ENCODE measurements around the gene SFMBT1. TPM values are rescaled to one million over a fixed set of nuclear protein-coding genes. Genes with fewer than 3 reads are reported as not detected.

The SFMBT1 gene
- total and polyA plus RNA-seq, 9 of the 15 experiments (the other 6 are each of a cell fraction or from before 2014, with no cell fraction given), result 0.76 to 6.6 (median 3.6) TPM

GRCh38 chr3:52971895-52972294 lies 74.0 kb downstream of the SFMBT1 start:
- DNase-seq (ENCODE audit: extremely low read depth in 1 of 4, low spot score in 3 of 4) (no peak), FAIRE-seq (no peak), ATAC-seq (no peak)
- H2AFZ ChIP-seq (ENCODE audit: low read depth, low read length), result no peak overlapping the region
- no peaks in the 10 kb centered on the region for H3K27me3 ChIP-seq (ENCODE audit: control insufficient read depth in 2 of 2, insufficient read depth in 2 of 2, low read length in 2 of 2)
- in situ Hi-C loops (cut with MboI) (no loop called here), intact Hi-C loops (cut with micrococcal nuclease) (no loop called here)
- ChIA-PET CTCF (ENCODE audit: low intra/inter-chr PET ratio) (no interaction called here), POLR2A (no interaction called here)
- no TSS peak for BruUV-seq (replicated peaks)
- no peaks in the 10 kb centered on the region for H3K36me3 ChIP-seq (ENCODE audit: control insufficient read depth, insufficient read depth, low read length)
- no peaks in the 10 kb centered on the region for H4K20me1 ChIP-seq (replicated peaks; ENCODE audit: control insufficient read depth, insufficient read depth, low read length)
- no peak overlapping the region for H3K27ac ChIP-seq (ENCODE audit: extremely low read depth, low read depth, low read length)
- 29% methylated on average over 3 of the region's 3 CpGs for WGBS (ENCODE audit: insufficient coverage, low coverage, missing lambda C conversion rate)
- H3K9me3 ChIP-seq (replicated peaks; ENCODE audit: control insufficient read depth, insufficient read depth, low read depth, low read length), result no peaks in the 10 kb centered on the region
- H3K4me2 ChIP-seq (ENCODE audit: insufficient read depth, low read length), result no peak overlapping the region
- no peaks in the 10 kb centered on the region for H3K9me1 ChIP-seq (ENCODE audit: control insufficient read depth, insufficient read depth, low read length)
- H3K4me3 ChIP-seq, result no peak overlapping the region
- no peaks in the 10 kb centered on the region for H3K79me2 ChIP-seq (ENCODE audit: control insufficient read depth, insufficient read depth, low read length)
- no peak overlapping the region for H3K9ac ChIP-seq (ENCODE audit: insufficient read depth in 1 of 2, low read depth in 2 of 2, low read length in 2 of 2)
- TF ChIP-seq ETV6 (IDR thresholded peaks at IDR 0.05; ENCODE audit: borderline replicate concordance in 1 of 2, low read depth in 2 of 2, low read length in 1 of 2), result no peak
- TF ChIP-seq ETV6 (CRISPR knock-in tag; IDR thresholded peaks at IDR 0.05; ENCODE audit: borderline replicate concordance), result no peak
- TF ChIP-seq MTA1 (IDR thresholded peaks at IDR 0.05; ENCODE audit: borderline replicate concordance), result no peak
- no peak for TF ChIP-seq PTBP1 (IDR thresholded peaks at IDR 0.05; ENCODE audit: low read depth, low read length)
- no peak for TF ChIP-seq NCOR1 (IDR thresholded peaks at IDR 0.05)
- no peak for TF ChIP-seq RFX7 (CRISPR knock-in tag; IDR thresholded peaks at IDR 0.05)
- no peak for TF ChIP-seq HINFP (tag; conservative IDR thresholded peaks at IDR 0.05; ENCODE audit: low read depth)
- TF ChIP-seq, protein P1, sequence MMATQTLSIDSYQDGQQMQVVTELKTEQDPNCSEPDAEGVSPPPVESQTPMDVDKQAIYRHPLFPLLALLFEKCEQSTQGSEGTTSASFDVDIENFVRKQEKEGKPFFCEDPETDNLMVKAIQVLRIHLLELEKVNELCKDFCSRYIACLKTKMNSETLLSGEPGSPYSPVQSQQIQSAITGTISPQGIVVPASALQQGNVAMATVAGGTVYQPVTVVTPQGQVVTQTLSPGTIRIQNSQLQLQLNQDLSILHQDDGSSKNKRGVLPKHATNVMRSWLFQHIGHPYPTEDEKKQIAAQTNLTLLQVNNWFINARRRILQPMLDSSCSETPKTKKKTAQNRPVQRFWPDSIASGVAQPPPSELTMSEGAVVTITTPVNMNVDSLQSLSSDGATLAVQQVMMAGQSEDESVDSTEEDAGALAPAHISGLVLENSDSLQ (IDR thresholded peaks at IDR 0.05), result no peak
- no peak for TF ChIP-seq POLR2AphosphoS5 (IDR thresholded peaks at IDR 0.05; ENCODE audit: control insufficient read depth, insufficient read depth, low read depth, low read length)
- TF ChIP-seq PREB (CRISPR knock-in tag; IDR thresholded peaks at IDR 0.05), result no peak
- TF ChIP-seq, protein P2, sequence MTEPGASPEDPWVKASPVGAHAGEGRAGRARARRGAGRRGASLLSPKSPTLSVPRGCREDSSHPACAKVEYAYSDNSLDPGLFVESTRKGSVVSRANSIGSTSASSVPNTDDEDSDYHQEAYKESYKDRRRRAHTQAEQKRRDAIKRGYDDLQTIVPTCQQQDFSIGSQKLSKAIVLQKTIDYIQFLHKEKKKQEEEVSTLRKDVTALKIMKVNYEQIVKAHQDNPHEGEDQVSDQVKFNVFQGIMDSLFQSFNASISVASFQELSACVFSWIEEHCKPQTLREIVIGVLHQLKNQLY (CRISPR knock-in tag; conservative IDR thresholded peaks at IDR 0.05), result no peak
- TF ChIP-seq PRDM10 (IDR thresholded peaks at IDR 0.05; ENCODE audit: partially characterized antibody), result no peak
- H3K4me1 ChIP-seq (replicated peaks in 1 of 2; ENCODE audit: control insufficient read depth in 2 of 2, insufficient read depth in 2 of 2, low read length in 2 of 2), result no peaks in the 10 kb centered on the region

Data from K562 (cell line).